SKM-1 (cell line): ENCODE measurements around the gene LBH.

ENCODE experiments used
- DNase-seq: peaks from one replicate; lab custom pipeline; 2025; ENCODE audit not compliant: unreplicated experiment; lab: John Stamatoyannopoulos, UW

Gene LBH

DNA sequence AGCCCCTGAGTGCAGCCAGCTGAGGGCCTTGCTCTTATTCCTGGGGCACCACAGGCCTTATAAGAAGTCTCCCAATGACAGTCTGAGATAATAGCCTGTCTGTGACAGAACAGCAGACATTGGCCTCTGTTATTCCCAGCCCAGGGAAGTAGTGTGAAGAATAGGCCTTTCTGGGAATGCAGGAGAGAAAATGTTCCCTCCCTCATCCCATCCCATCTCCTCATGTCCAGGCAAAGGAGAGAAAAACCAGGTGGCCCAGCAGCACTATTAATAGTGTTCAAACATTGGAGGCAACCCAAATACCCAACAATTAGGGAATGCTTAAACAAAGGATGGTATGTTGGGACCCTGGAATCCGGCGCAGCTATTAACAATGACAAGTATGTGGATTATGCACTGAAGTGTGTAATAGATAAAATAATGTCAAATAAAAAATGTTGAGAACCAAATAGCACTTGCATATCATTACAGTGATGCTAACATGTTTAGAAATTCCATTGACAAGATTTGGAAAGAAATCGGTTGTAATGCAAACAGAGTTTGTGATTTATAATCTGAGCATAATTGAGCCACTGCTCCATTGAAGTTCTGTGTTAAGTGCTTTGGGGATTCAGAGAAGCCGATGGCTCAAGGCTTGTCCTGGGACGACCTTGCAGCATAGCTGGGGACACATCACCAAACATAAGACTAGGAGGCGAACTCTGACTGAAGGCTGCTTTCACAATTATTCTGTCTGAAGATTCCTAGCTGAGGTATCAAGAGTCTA lies 69.3 kb downstream of the LBH start:
- no peak for DNase-seq

DNA sequence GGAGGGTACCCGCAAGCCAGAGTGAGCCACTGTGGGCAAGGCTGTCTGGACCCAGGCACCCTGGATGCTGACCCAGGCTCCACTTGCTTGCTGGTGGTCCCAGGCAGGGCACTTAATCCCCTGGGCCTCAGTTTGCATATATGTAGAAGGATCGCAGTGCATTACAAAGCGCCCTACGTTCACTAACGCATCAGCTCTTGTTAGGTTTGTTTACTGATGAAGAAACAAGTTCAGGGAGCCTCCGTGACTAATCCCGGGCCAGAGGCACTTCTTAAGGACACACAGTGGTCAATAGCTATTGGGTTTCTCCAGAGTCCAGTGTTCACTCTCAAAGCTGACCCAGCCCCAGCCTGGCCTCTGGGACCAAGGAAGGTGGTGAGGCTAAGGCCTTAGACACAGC lies 70.2 kb downstream of the LBH start:
- no peak for DNase-seq

DNA sequence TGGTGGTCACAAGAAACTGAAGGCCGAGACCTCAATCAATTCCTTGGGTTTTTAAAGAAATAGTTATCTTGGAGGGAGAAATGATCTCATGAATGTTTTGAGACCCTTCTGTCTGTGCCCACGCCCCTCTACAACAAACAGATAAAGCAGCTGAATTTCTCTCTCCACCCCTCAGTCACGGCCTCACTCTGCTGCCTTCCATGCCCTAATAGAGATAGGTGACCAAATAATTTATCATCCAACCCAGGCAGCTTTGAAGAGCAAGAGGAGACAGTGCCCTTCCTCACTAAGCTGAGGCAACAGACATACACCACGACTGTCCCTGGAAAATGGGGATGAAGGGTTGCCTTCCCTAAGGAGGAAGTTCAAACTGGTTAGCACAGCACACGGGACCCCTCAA lies 71.2 kb downstream of the LBH start:
- no peak for DNase-seq

DNA sequence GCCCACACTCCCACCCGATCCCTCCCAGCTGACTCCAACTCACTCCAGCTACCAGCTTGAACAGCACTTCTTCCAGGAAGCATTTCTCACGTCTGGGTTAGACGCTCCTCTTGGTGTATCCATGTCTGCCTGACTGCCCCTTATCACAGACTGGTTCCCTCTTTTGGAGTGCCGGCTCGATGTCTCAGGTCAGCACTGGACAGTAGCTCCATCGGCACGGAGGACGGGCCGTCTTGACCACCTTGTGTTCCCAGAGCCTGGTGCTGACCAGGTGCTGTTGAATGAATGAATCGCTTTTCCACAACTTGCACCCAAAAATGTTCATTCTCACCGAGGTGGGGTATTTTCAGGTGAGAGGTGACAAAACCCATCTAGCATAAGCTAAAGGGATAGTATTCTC lies 71.8 kb downstream of the LBH start:
- DNase-seq = no peak

DNA sequence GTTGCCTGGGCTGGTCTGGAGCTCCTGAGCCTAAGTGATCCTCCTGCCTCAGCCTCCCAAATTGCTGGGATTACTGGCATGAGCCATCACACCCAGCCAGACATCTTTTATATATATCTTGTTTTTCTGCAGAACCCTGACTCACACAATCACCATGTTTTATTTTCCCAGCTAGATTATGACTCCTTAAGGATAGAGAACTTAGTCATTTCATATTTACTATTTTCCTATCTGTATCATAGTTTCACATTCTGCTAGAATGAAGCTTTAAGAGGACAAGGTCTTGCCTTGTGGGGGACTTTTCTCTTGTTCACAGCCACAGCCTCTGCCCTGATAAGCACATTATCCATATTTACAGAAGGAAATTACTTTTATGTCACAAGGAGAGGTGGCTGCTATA lies 73.9 kb downstream of the LBH start:
- DNase-seq = no peak

DNA sequence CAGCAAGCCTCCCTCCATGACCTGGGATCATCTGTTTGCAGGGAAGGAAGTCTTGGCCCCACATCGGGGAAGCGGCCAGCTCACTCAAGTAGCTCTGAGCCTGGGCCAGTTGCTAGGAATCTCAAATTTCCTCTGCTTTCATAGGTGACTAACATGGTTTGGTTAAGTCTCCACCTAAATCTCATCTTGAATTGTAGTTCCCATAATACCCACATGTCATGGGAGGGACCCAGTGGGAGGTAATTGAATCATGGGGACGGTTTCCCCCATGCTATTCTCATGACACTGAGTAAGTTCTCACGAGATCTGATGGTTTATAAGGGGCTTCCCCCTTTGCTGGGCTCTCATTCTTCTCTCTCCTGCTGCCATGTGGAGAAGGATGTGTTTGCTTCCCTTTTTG lies 75.2 kb downstream of the LBH start:
- no peak for DNase-seq

DNA sequence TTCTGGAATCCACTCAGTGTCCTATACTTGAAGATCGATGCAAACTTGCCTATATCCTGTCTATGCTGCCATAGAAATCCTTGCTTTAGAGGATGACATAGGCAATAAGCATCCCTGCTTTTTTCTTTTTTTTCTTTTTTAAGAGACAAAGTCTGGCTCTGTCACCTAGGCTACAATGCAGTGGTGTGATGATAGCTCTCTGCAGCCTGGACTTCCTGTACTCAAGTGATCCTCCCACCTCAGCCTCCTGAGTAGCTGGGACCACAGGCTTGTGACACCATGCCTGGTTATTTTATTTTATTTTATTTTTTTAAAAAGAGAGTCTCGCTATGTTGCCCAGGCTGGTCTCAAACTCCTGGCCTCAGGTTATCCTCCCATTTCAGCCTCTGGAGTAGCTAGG lies 76.9 kb downstream of the LBH start:
- DNase-seq = no peak
